Stomach (tissue), 4 donors: ENCODE data around the gene CRY2.

Source experiments
- CTCF ChIP-seq, 7 experiments: fragments of 450-650 bp in 4 of 7; fragments of 200-600 bp in 3 of 7; sonication (generic) in 3 of 7; IDR thresholded peaks; one replicate each; pipeline ENCODE4 v1.5.1; 2016 to 2019; ENCODE audit warnings: antibody characterized with exemption in 7 of 7, control low read depth in 2 of 7, mild to moderate bottlenecking in 1 of 7
- POLR2A ChIP-seq, 4 donors: fragments of 450-650 bp; IDR thresholded peaks; one replicate each; pipeline ENCODE4 v1.6.1; 2016; ENCODE audit warnings: antibody characterized with exemption in 4 of 4, control low read depth in 2 of 4, mild to moderate bottlenecking in 1 of 4, moderate library complexity in 1 of 4

GRCh38 chr11:45852018-45852711, 4.9 kb downstream of the CRY2 start:
- TF ChIP-seq CTCF (IDR thresholded peaks at IDR 0.05) (no peak), POLR2A (IDR thresholded peaks at IDR 0.05) (no peak)
